GM18873 (cell line): ENCODE measurements around the gene PDLIM7.

ENCODE experiments used
- ATAC-seq: cut with Tn5 transposase; IDR thresholded peaks from one replicate; pipeline ENCODE4 v1.9.1; 2021; ENCODE audit warnings: mild to moderate bottlenecking, moderate library complexity, moderate number of reproducible peaks; ENCODE audit not compliant: unreplicated experiment, low FRiP score

Gene PDLIM7

DNA sequence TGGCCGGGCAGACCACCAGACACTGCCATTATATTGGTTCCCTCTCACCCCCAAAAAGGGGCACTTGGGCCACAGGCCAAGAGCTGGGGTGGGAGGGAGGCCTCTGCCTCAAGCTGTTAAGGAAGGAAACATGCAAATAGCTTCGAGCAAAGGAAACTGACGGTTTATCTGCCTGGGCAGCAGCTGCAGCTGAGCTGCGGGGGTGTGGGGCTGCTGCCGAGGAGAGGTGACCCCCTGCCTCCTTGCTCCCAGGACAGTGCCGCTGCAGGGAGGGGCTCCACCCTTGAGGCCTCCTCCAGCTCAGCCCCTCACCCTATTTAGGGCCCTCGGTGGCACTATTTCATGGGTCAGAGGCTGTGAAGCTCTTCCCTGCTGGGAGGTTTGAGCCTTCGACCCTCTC lies 11.4 kb upstream of the PDLIM7 start:
- peak; percentile 31 for ATAC-seq

DNA sequence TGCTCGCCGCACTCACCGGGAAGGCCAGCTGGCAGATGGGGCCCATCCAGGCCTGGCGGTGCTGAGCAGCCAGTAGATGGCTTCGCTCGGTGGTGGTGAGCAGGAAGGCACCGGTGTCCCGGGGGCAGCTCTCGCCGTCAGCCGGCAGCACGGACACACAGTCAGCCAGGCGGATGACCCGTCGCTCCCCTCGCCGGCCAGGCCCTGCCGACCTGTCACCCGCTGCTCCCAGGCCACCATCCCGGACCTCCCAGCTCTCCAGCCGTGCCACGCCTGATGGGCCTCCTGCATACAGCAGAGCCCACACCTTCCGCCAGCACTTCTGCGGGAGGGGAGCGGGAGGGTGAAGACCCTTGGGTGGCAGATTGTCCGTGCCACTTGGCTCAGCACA lies 10.8 kb upstream of the PDLIM7 start:
- no peak for ATAC-seq

DNA sequence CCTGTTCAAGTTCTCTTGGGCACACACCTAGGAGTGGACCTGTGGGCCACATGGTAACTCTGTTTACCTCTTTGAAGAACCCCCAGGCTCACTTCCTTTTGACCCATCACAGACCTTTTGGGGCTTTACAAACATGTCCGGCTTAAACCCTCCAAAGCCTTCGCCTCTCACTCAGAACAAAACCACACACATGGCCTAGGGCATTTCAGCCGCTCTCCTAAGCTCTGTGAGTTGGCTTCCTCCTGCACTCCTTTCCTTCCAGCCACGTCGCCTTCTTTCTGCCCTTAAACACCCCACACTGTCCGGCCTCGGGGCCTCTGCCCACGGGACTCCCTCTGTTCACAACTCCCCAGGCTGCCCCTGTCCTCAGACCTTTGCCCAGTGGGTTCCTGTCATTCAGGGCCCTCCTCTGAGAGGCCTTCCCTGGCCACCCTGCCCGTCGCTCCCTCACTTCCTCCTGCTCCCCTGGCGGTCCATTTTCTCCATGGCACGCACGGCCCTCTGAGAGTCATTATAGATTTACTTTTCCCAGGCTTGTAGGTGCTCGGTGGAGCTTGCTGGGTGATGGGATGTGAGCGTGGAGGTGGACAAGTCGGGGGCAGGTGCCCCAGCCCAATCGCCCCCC lies 10.3 kb upstream of the PDLIM7 start:
- no peak for ATAC-seq

DNA sequence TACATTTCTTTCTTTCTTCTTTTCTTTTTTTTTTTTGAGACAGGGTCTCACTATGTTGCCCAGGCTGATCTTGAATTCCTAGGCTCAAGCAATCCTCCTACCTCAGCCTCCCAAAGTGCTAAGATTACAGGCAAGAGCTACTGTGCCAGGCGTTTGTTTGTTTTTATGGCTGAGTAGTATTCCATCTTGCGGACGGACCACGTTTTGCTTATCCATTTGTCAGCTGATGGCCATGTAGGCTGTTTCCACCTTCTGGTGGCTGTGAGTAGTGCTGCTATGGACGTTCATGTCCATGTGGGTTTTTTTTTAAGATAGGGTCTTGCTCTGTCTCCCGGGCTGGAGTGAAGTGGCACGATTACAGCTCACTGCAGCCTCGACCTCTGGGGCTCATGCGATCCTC lies 9.8 kb upstream of the PDLIM7 start:
- no peak for ATAC-seq

DNA sequence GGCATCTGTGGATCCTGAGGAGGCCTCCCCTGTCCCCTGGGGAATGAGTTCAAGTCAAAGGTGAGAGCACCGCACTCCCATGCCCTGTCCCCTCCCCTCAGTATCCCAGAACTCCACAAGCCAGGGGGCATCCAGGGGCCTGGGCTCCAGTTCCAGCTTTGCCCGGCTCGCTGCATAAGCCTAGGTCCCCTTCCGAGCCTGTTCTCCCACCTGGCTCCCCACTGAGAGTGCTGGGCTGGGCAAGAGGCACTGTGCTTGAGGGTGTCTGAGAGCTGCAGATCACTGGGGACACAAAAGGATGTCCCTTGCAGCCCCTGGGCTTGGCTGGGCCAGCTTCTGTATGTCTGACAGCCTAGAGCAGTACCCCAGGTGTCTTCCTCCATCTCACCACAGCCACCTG lies 7.7 kb upstream of the PDLIM7 start:
- ATAC-seq = no peak

DNA sequence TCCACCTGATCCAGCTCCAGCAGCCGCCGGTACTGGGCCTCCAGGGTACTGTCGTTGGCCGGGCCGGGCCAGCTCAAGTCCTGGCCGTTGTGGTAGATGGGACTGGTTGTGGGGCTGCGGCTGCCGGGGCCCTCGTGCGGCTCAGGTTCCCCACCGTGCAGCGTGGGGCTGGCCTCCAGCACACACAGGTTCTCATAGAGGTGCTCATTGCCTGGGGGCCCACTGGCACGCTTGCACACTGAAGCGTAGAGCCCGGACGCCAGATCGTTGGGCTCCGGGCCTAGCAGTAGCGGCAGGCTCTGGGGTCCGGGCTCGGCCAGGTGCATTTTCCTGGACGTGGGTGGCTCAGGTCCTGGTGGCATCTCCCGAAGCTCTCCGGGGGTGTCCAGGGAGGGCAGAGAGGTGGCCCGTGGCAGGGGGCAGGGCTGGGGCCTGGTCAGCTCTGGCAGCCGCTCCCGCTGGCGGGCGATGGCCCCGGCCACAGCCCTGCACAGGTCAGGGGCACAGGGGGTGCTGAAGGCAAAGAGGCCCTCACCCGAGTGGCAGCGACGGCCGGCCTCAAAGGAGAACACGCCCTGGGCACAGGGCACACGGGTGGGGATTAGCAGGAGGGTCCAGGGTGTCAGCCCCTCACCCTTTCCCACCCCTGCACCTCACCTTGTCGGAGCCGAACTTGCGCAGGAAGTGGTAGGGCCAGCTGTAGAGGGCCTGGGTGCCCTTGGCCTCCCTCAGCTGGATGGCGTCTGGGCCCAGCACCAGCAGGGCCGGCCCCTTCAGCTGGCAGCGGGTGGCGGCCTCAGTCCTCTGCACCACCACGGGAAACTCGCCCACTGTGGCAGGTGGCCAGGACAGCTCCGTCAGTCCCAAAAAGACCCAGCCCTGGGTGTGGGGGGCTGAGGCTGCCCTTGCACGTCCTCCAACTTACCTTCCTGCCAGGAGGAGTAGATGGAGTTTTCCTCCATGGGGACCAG lies 7.0 kb upstream of the PDLIM7 start:
- no peak for ATAC-seq

DNA sequence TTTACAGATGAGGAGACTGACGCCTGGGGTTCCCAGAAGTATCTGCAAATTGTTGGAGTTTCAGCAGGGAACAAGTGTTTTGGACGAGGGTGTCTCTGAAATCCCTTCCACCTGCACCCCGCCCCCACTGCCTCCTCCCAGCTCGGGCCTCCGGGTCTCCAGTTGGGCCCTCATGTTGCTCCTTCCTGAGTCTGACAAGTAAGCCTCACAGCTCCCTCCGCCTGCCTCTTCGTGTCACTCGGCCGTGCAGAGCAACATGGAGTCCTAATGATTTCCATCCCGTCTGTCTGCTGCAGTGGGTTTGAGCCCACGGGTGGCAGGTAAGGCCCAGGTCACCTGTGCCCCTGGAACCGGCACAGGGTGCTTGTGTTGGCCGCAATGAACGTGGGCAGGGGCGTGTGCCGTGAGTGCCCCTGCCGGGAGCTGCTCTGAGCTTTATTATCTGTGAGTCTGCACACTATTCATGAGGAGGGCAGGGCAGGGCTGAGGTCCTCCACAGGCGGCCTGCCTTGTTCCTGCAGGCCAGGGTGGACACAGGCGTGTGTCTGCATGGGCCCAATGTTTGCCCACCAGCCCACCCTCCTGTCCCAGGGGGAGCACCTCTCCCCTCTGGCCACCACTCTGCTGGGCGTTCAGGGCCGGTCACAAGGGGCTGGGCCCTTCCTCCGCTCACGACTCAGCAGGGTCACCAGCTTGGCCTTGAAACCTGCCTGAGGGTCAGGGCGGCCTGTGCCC lies 6.1 kb upstream of the PDLIM7 start:
- ATAC-seq = no peak

DNA sequence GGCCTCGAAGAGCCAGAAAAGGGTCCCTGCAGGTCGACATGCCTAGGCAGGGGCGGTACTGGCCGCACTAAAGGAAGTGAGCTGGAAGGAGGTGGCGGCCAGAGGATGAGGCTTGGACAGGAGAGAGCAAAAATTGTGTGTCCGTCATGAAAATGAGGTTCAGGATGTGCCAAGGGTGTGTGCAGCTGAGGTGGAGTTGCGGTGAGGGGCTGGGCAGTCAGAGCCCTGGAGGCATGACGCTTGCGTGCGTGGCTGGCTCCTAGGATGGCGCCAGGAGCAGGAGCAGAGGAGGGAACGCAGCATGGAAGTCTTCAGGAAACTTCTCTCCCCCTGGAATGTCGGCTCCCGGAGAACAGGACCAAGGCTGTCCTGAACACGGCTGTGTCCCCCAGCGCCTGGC lies 5.5 kb upstream of the PDLIM7 start:
- no peak for ATAC-seq

DNA sequence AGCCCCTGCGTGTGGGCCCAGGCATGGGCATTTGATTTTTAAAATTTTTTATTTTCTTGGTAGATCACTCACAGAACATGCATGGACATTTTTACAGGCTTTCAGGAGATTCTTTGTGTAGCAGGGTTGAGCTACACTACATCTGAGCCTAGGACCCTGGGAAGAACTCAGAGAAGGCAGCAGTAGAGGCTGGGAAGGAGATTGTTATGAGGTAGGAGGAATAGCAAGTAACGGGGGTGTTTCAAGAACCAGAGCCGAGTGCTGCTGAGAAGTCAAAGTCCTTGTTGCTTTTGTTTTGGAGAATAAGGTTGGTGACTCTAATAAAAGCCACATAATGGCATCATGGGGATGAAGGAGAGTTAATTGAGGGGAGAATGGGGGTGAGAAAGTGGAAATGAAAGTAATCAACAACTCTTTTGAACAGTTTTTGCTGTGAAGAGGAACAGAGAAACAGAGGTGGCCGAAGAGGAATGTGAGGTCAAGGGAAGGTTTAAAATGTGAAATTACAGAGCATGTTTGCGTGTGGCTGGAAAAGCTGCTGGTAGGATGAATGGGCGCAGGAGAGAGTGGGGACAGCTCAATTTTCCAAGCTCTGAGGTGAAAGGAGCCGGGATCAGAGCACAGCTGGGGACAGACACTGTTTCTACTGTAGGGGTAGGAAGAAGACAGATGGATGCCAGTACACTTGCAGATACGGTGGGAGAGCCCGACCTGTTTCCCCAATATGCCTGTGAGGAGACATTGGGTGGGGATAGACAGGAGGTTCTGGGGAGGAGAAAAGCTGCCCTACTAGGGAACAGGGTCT lies 4.7 kb upstream of the PDLIM7 start:
- no peak for ATAC-seq

DNA sequence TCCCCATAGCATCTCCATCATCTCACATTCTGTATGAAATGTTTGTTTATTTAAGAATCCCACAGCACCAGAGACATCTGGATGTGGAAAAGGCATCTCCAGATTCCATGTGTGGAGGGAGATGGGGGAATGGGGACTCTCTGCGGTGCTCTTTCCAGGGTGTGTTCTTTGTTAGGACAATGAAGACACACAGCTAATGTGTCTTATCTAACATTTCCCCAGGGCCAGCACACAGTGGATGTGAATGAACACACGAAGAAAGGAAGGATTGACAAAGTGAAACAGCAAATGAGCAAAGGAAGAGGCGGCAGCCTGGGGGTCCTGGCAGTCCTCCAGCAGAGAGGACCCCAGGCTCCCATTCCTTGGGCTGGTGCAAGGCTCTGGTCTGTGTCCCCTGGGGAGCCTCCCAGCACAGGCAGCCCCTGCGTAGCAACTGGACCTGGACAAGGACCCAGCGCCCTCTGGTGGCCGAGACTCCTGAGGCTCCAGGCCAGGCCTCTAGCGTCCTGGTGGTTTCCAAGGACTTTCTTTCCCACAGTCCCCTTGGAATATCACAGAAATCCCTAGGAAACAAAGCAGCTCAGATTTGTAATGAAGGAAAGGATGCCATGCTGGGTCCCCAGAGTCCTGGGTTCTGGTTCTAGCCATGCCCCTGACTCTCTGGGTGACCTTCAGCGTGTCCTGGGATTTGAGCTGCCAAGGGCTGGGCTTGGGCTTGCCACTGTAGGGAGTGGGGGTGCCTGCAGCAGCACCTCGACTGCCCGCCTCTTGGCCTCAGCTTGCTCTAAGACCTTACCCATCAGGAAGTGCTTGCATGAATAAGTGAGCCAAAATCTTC lies 3.5 kb upstream of the PDLIM7 start:
- ATAC-seq = no peak

DNA sequence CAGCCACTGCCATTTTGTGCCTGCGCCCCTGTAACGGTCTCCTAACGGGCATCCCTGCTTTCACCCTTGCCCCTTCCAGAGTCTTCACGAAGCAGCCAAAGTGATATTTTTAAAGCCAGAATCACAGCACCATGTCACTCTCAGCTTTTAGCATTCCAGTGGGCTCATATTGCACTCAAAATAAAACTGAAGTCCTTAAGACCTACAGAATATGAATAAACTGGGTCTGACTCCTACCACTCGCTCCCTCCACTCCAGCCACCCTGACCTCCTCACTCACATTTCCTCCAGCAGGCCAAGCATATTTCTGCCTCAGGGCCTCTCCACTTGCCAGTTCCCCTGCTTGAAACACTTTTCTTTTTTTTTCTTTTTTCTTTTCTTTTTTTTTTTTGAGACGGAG lies 2.4 kb upstream of the PDLIM7 start:
- ATAC-seq = no peak

DNA sequence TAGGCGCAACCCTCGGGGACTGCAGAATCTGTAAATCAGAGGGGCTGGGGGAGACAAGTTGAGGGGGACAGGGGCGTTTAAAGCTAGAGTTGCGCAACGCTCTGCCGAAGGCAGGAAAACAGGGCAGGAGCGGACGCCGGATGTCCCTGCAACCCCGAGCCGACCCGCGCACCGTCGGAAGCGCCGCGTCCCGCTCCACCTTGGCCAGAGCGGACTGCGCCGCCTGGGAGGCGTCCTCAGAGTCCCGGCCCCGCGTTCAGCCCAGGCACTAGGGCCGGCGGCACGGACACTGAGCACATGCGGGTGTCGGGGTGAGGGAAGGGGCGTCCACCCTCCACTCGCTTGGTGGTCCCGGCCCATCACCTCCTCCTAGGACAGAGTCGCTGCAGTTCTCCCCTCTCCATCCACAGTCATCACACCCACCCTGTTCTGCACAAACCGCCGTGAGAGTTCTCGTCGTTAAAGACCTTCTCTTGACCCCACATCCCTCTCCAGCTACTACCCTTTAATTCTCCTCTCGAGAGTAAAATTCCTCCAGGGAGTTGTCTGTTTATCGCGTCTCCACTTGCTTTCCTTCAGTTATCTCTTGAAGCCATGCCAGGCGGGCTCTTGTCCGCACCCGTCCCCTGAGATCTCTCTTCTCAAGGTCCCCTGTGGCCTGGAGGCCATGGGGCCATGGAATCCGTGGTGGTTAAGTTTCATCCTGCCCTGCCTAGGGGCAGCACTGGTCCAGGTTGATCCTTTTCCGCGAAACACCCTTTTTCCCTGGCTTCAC lies 796 bp upstream of the PDLIM7 start:
- no peak for ATAC-seq

DNA sequence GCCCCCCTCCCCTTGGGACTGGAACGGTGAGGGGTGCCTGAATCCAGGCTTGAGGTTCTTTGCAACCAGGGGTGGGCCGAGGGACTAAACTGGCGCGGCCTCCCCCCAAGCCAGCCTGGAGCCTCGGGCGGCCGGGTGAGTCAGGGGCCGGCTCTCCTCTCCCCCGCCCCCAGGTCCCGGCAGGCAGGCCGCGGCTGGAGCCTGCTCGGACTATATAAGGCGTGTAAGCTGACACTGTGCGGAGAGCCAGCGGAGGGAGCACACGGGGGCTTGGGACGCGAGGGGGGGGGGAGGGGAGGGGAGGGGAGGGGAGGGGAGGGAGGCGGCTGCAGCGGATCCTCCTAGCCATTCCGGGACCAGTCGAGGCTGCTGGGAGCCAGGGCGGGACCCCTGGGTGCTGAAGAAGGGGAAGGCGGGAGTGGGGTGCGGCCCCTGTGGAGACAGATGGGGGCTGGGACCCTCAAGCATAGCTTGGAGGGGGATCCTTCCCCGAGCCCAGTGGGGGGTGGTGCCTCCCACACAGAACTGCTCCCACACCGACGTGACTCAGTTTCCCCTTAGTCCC lies 595 bp downstream of the PDLIM7 start:
- ATAC-seq = no peak

DNA sequence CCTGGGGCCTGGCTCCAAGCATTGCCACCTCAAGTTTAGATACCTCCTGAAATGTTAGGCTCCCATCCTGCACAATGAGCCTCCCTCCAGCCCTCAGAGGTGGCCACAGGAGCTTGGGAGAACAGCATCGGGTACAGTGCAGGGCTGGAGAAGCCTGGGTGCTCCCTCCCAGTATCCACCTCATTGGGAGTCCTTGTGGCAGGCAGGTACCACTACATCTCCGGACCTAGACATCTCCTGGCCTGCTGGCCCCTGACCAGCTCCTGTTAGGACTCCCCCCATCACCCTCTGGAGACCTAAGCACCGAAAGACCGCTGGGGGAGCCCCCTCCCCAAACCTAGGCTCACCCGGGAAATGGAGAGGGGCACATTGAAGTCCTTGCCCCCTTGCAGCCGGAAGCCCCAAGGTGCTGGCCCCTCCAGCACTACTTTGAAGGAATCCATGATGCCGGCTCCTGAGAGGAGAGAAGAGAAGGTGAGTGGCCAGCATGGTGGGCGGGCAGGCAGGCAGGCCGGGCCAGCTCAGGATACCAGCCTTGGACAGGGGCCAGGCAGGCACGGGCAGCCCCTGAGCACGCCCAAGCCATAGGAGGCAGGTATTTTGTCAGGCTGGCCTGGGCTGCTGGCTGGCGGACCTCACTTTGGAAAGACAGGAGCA lies 1.2 kb downstream of the PDLIM7 start:
- no peak for ATAC-seq

DNA sequence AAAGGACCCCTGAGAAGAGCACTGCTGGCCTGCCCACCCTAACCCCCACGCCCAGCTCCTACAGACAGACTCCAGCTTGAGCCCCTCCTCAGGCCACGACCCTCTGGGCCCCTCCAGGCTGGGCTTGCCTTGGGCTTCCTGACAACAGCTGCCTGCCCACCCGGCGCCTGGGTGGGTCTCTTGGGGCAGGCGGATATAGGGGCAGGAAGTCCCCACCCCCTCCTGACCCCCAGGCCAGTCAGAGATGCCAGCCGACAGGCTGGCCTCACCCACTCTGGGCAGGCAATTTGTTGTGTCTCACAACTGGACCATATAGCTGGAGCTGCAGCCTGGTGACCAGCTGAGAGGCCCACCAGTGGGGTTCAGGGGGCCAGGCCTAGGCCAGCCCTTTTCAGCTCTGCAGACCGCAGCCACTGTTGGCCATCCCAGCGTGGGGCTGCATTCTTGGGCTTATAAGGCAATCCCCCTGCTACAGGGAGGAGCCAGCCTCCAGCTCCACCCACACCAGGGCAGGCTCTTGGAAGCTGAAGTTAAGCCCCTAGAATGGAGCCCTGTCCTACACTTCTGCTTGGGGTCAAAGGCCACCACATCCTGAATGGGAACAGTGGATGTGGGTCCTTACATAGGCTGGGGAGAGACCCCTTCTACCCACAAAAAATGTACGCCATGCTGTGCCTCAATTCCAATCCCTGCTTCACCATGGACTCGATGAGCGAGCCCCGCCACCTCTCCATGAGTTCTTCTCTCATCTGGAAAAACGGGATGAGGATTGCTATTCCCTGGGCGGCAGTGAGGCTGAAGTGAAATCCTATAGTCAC lies 2.0 kb downstream of the PDLIM7 start:
- ATAC-seq = no peak

DNA sequence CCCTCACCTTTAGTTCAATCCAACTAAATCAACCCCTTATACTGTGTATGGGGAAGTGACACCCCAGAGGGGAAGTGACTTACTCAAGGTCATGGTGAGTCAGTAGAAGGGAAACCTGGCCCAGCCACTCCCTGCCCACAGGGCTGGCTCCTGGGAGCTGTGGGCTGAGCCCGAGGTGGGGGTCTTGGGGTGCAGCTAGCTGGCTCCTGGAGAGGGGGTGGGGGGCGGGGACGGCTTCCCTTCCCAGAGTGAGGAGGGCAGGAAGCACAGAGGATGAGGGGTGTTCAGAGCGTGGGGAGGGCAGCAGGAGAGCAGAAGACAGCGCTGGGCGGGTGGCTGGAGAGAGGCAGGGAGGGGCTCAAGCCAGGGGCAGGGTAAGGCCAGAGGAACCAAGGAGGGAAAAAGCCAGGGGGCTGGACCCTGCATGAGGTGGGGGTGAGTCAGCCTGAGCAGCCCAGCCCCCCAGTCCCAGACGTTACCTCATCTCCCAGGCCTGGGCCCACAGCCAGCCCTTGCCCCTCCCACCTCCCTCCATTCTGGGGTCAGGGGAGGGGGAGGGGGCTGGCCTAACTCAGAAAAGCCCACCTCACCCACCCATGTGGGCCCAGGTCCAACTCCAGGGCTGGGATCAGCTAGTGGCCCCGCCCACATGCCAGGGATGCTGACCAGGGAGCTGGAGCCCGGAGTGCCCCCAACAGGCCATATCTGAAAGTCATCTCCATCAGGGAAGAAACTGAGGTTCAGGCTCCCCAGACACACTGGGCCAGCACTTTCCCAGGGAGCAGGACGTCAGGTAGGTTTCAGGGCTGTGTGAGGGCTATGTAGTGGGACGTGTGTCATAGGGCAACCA lies 2.8 kb downstream of the PDLIM7 start:
- ATAC-seq = no peak
